Tibial artery (tissue), 4 donors: ENCODE data around the gene ZNF606.

ENCODE experiments used
- DNase-seq, 2 donors: peaks; one replicate each; pipeline ENCODE4 v3.0.0-alpha.2; 2019
- H3K27ac ChIP-seq, 2 donors: fragments of 200-600 bp; sonication (generic) in 1 of 2; 1 replicate in 1 of 2; 2 replicates in 1 of 2; pipeline ENCODE4 v1.5.1; 2018 to 2019; ENCODE audit warnings: mild to moderate bottlenecking in 1 of 2
- H3K27me3 ChIP-seq, 2 donors: fragments of 200-600 bp; sonication (generic) in 1 of 2; one replicate each; pipeline versions ENCODE4 v1.5.1 to v1.6.0; 2016 to 2019
- H3K36me3 ChIP-seq, 3 donors: fragments of 200-600 bp; sonication (generic) in 2 of 3; one replicate each; pipeline ENCODE4 v1.5.1; 2016 to 2019; ENCODE audit warnings: mild to moderate bottlenecking in 2 of 3
- H3K4me1 ChIP-seq, 4 donors: fragments of 200-600 bp; sonication (generic) in 2 of 4; 1 replicate in 3 of 4; 2 replicates in 1 of 4; pipeline ENCODE4 v1.5.1; 2016 to 2019
- H3K4me3 ChIP-seq, 2 donors: fragments of 200-600 bp; sonication (generic) in 1 of 2; 1 replicate in 1 of 2; 2 replicates in 1 of 2; pipeline ENCODE4 v1.5.1; 2018 to 2019; ENCODE audit warnings: mild to moderate bottlenecking in 2 of 2
- H3K9me3 ChIP-seq, 3 donors: fragments of 200-600 bp; sonication (generic) in 1 of 3; one replicate each; pipeline ENCODE4 v1.5.1; 2016 to 2019
- CTCF ChIP-seq, 2 experiments: fragments of 200-600 bp in 1 of 2; fragments of 450-650 bp in 1 of 2; IDR thresholded peaks; one replicate each; pipeline ENCODE4 v1.5.1; 2017 to 2019; ENCODE audit warnings: antibody characterized with exemption in 2 of 2, mild to moderate bottlenecking in 1 of 2, moderate library complexity in 1 of 2
- intact Hi-C: fragments of 100-400 bp; cut with DNase I; formaldehyde crosslinking; loops from one replicate; pipeline ENCODE4 v1.15.0; 2023; ENCODE audit warnings: low total_unique reads

The ZNF606 gene

DNA sequence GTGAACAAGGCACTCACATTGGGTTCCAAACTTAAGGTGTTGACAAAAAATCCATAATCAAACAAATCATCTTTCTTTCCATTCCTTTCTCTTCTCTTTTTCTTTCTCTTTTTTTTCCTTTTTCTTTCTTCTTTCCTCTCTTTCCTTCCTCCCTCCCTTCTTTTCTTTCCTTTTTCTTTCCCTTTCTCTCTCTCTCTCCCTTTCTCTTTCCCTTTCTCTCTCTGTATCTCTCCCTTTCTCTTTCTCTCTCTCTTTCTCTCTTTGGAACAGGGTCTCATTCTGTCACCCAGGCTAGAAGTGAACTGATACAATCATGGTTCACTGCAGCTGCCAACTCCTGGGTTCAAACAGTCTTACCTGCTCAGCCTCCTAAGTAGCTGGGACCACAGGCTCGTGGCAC is 40.8 kb downstream of the ZNF606 start:
- intact Hi-C loops, result no loop called here
- no peak for DNase-seq
- no peak overlapping the region for H3K4me3 ChIP-seq
- no peak overlapping the region for H3K27ac ChIP-seq
- H3K27me3 ChIP-seq, result no peaks in the 10 kb centered on the region
- H3K4me1 ChIP-seq, result no peaks in the 10 kb centered on the region
- peaks cover 0 to 94% (median 78%) of the 10 kb centered on the region in 3 donors for H3K9me3 ChIP-seq
- peaks cover 33 to 82% (median 38%) of the 10 kb centered on the region in 3 donors for H3K36me3 ChIP-seq
- TF ChIP-seq CTCF (IDR thresholded peaks at IDR 0.05), result no peak

- Histone ChIP-seq H3K4me1 (no peaks in the 10 kb centered on the region), H3K36me3 (peaks cover 6 to 19% (median 14%) of the 10 kb centered on the region in 3 donors), H3K27ac (no peak overlapping the region), H3K4me3 (no peak overlapping the region), H3K9me3 (peaks cover 0 to 61% (median 39%) of the 10 kb centered on the region in 3 donors), H3K27me3 (no peaks in the 10 kb centered on the region)
- TF ChIP-seq CTCF (IDR thresholded peaks at IDR 0.05), result no peak
- intact Hi-C loops, result no loop called here
- DNase-seq, result no peak
Observed at GRCh38 chr19:57954996-57955395, 47.6 kb downstream of the ZNF606 start.

GRCh38 chr19:57949702-57950101 is 52.9 kb downstream of the ZNF606 start:
- H3K27ac ChIP-seq, result no peak overlapping the region
- no peak for TF ChIP-seq CTCF (IDR thresholded peaks at IDR 0.05)
- no peak overlapping the region for H3K4me3 ChIP-seq
- intact Hi-C loops, result no loop called here
- peaks cover 0 to 13% (median 4%) of the 10 kb centered on the region in 4 donors for H3K4me1 ChIP-seq
- DNase-seq, result no peak
- peaks cover 0 to 35% (median 27%) of the 10 kb centered on the region in 3 donors for H3K9me3 ChIP-seq
- H3K27me3 ChIP-seq, result no peaks in the 10 kb centered on the region
- H3K36me3 ChIP-seq, result peaks cover 12% of the 10 kb centered on the region in 3 donors

- H3K27me3 ChIP-seq, result no peaks in the 10 kb centered on the region
- peaks cover 16% of the 10 kb centered on the region in 3 donors for H3K36me3 ChIP-seq
- intact Hi-C loops, result no loop called here
- H3K9me3 ChIP-seq, result peaks cover 0 to 37% (median 31%) of the 10 kb centered on the region in 3 donors
- no peak for DNase-seq
- H3K4me3 ChIP-seq, result no peak overlapping the region
- no peak overlapping the region for H3K27ac ChIP-seq
- TF ChIP-seq CTCF (IDR thresholded peaks at IDR 0.05), result no peak
- H3K4me1 ChIP-seq, result peaks cover 0 to 13% (median 4%) of the 10 kb centered on the region in 4 donors
Observed at GRCh38 chr19:57949296-57949695, 53.3 kb downstream of the ZNF606 start.

DNA sequence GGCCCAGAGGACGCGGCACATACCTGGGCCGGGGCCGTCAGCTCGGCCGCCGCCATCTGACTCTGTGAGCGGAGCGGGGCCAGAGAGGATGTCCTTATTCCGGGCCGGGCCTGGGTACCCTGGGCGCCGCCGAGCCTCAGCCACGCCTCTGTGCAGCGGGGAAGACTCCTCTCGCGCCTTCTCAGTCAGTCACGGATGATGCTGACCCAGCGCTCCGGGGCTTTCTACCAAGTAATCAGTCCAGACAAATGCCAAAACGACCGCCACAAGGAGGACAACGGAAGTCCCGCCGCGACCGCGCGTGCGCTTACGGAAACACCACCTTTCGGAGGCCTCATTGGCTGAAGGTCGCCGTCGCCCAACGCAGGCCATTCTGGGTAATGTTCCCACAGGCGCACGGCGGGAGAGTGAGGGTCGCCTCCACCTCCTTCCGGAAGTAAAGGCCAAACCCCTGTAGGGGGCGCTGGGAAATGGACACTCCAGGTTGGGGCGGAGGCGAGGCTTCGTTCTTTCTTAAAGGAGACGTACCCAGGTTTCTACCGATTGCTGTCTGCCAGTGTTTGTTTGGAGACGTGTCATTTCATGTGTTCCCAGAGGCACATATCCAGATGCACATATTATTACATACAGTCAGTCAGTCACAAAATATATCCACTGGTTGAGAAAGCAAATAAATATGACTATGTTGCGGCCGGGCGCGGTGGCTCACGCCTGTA is 55.0 kb downstream of the ZNF606 start, which contains the start of gene ZNF256:
TSS of gene ZNF256 (minus strand) at position 288 of the 716 bp plus-strand sequence. CDS start at position 56, 232 bp downstream.
- H3K27me3 ChIP-seq, result no peaks in the 10 kb centered on the region
- peaks cover 29 to 34% (median 33%) of the 10 kb centered on the region in 3 donors for H3K36me3 ChIP-seq
- H3K4me1 ChIP-seq, result peaks cover 0 to 13% (median 4%) of the 10 kb centered on the region in 4 donors
- TF ChIP-seq CTCF (IDR thresholded peaks at IDR 0.05), result peak; percentile 57
- peak within 1 kb of the TSS; percentile 80 to 86 for H3K27ac ChIP-seq
- peaks cover 0 to 41% (median 38%) of the 10 kb centered on the region in 3 donors for H3K9me3 ChIP-seq
- peak; percentile 92 to 96 for DNase-seq
- H3K4me3 ChIP-seq, result peak within 1 kb of the TSS; percentile 70 to 95
- intact Hi-C loops, result no loop called here
